Liver (tissue), 9 donors: ENCODE results near the gene GRIN2A. TPM values are rescaled to one million over a fixed set of nuclear protein-coding genes. Genes with fewer than 3 reads are reported as not detected.

Source experiments
- DNase-seq: peaks from one replicate; pipeline ENCODE4 v3.0.0-alpha.2; 2017; ENCODE audit warnings: low spot score
- H3K27ac ChIP-seq, 2 donors: one replicate each; pipeline ENCODE4 v1.7.0; 2013; ENCODE audit warnings: inconsistent platforms in 2 of 2, low read length in 2 of 2, control low read depth in 1 of 2, low read depth in 1 of 2, mild to moderate bottlenecking in 1 of 2
- H3K27me3 ChIP-seq, 4 donors: one replicate each; pipeline versions ENCODE4 v1.6.1 to v1.7.0; 2013; ENCODE audit warnings: low read length in 3 of 4, inconsistent platforms in 1 of 4, mild to moderate bottlenecking in 1 of 4, moderate library complexity in 1 of 4; ENCODE audit not compliant: control insufficient read depth in 4 of 4, insufficient read depth in 4 of 4
- H3K36me3 ChIP-seq, 4 donors: one replicate each; pipeline versions ENCODE4 v1.6.1 to v1.7.0; 2013; ENCODE audit warnings: low read length in 3 of 4, mild to moderate bottlenecking in 3 of 4, low read depth in 1 of 4, moderate library complexity in 1 of 4; ENCODE audit not compliant: control insufficient read depth in 4 of 4, insufficient read depth in 3 of 4
- H3K4me1 ChIP-seq, 4 donors: one replicate each; pipeline versions ENCODE4 v1.6.1 to v1.7.0; 2013; ENCODE audit warnings: low read length in 3 of 4, mild to moderate bottlenecking in 3 of 4, moderate library complexity in 1 of 4; ENCODE audit not compliant: control insufficient read depth in 4 of 4, insufficient read depth in 4 of 4
- H3K4me3 ChIP-seq, 3 donors: one replicate each; pipeline versions ENCODE4 v1.6.1 to v1.7.0; 2013; ENCODE audit warnings: low read length in 3 of 3, control low read depth in 1 of 3, low read depth in 1 of 3, mild to moderate bottlenecking in 1 of 3
- H3K9ac ChIP-seq, 2 donors: one replicate each; pipeline ENCODE4 v1.7.0; 2013; ENCODE audit warnings: low read length in 2 of 2, mild to moderate bottlenecking in 2 of 2, moderate library complexity in 2 of 2, control low read depth in 1 of 2, low read depth in 1 of 2
- H3K9me3 ChIP-seq, 4 donors: one replicate each; pipeline versions ENCODE4 v1.6.1 to v1.7.0; 2013; ENCODE audit warnings: low read length in 3 of 4; ENCODE audit not compliant: control insufficient read depth in 4 of 4
- ATF3 ChIP-seq: IDR thresholded peaks from 2 replicates; pipeline ENCODE4 v1.6.1; 2016; ENCODE audit warnings: antibody characterized with exemption
- CTCF ChIP-seq: fragments of 150-350 bp; IDR thresholded peaks from 2 replicates; pipeline ENCODE4 v1.5.1; 2017; ENCODE audit warnings: improper control_type of control experiment, low read depth, low read length; ENCODE audit not compliant: missing input control
- FOXA1 ChIP-seq: IDR thresholded peaks from 2 replicates; pipeline ENCODE4 v1.6.1; 2016; ENCODE audit warnings: antibody characterized with exemption
- FOXA2 ChIP-seq: IDR thresholded peaks from 2 replicates; pipeline ENCODE4 v1.6.1; 2016; ENCODE audit warnings: antibody characterized with exemption
- GABPA ChIP-seq, 2 donors: IDR thresholded peaks in 1 of 2; conservative IDR thresholded peaks in 1 of 2; 2 replicates each; pipeline ENCODE4 v1.6.1; 2016; ENCODE audit warnings: antibody characterized with exemption in 2 of 2, mild to moderate bottlenecking in 1 of 2, moderate library complexity in 1 of 2
- HNF4A ChIP-seq, 2 donors: conservative IDR thresholded peaks; 2 replicates each; pipeline ENCODE4 v1.6.1; 2016; ENCODE audit warnings: antibody characterized with exemption in 2 of 2, mild to moderate bottlenecking in 2 of 2
- JUND ChIP-seq, 2 donors: IDR thresholded peaks; 2 replicates each; pipeline ENCODE4 v1.6.1; 2016; ENCODE audit warnings: antibody characterized with exemption in 2 of 2
- MAX ChIP-seq: IDR thresholded peaks from 2 replicates; pipeline ENCODE4 v1.6.1; 2016; ENCODE audit warnings: antibody characterized with exemption
- NR2F2 ChIP-seq: IDR thresholded peaks from 2 replicates; pipeline ENCODE4 v1.6.1; 2016; ENCODE audit warnings: antibody characterized with exemption
- RAD21 ChIP-seq, 2 donors: IDR thresholded peaks; 2 replicates each; pipeline ENCODE4 v1.6.1; 2016; ENCODE audit warnings: antibody characterized with exemption in 2 of 2, mild to moderate bottlenecking in 2 of 2
- RXRA ChIP-seq, 2 donors: IDR thresholded peaks; 2 replicates each; pipeline ENCODE4 v1.6.1; 2017 to 2018; ENCODE audit warnings: antibody characterized with exemption in 2 of 2, mild to moderate bottlenecking in 1 of 2
- SP1 ChIP-seq: IDR thresholded peaks from 2 replicates; pipeline ENCODE4 v1.6.1; 2018; ENCODE audit warnings: antibody characterized with exemption, mild to moderate bottlenecking
- WGBS: extraction: QIAGEN DNeasy Blood & Tissue Kit; methylation state at CpG from one replicate; pipeline ENCODE4 v1.1.7; 2013; 5-methylcytosine and 5-hydroxymethylcytosine counted together
- polyA plus RNA-seq, 2 donors: library from polyadenylated mRNA; stranded (reverse) in 1 of 2; unstranded in 1 of 2; fragments of 200-250 nt in 1 of 2; fragments of >200 nt in 1 of 2; fragmentation: Nextera tagmentation in 1 of 2; extraction: Ambion mirVana in 1 of 2; gene quantifications; one replicate each; pipeline versions ENCODE4 v1.2.1 to v1.2.3, GENCODE V29; 2013 to 2015
- total RNA-seq, 2 donors: library from RNA; depleted of rRNA; stranded (reverse); fragments of >200 nt; gene quantifications; one replicate each; pipeline ENCODE4 v1.2.3, GENCODE V29; 2014
- donor health status: healthy.
- donor health status: healthy.
- donor health status: healthy.
- donor health status: healthy.
- donor health status: healthy.

Gene GRIN2A
- total and polyA plus RNA-seq, 4 donors = under 0.01 to 0.08 (median 0.07) TPM; not detected in 1

GRCh38 chr16:9934723-9935508 is 247.3 kb downstream of the GRIN2A start:
- no peak for DNase-seq
- Histone ChIP-seq H3K27me3 (no peaks in the 10 kb centered on the region), H3K27ac (no peak overlapping the region), H3K36me3 (no peaks in the 10 kb centered on the region), H3K4me1 (no peaks in the 10 kb centered on the region), H3K9me3 (no peaks in the 10 kb centered on the region), H3K9ac (no peak overlapping the region), H3K4me3 (no peak overlapping the region)
- TF ChIP-seq FOXA2 (no peak), FOXA1 (no peak), NR2F2 (no peak), RXRA (IDR thresholded peaks at IDR 0.05) (no peak)
- WGBS = 70% methylated on average over 8 of the region's 8 CpGs

GRCh38 chr16:9932919-9933653 is 249.1 kb downstream of the GRIN2A start:
- Histone ChIP-seq H3K4me3 (no peak overlapping the region), H3K9me3 (no peaks in the 10 kb centered on the region), H3K4me1 (no peaks in the 10 kb centered on the region), H3K27ac (no peak overlapping the region), H3K36me3 (no peaks in the 10 kb centered on the region), H3K27me3 (no peaks in the 10 kb centered on the region), H3K9ac (no peak overlapping the region)
- TF ChIP-seq SP1 (no peak), RAD21 (IDR thresholded peaks at IDR 0.05) (no peak), RXRA (IDR thresholded peaks at IDR 0.05) (no peak), ATF3 (no peak)
- no peak for DNase-seq
- 68% methylated on average over 5 of the region's 5 CpGs for WGBS

- no peaks in the 10 kb centered on the region for H3K9me3 ChIP-seq
- no peaks in the 10 kb centered on the region for H3K4me1 ChIP-seq
- no peak for TF ChIP-seq FOXA2
- no peak for TF ChIP-seq GABPA (IDR thresholded peaks at IDR 0.05 in 1 of 2, conservative IDR thresholded peaks at IDR 0.05 in 1 of 2)
- no peak for TF ChIP-seq HNF4A (conservative IDR thresholded peaks at IDR 0.05)
- TF ChIP-seq CTCF = no peak
- TF ChIP-seq MAX = no peak
- TF ChIP-seq JUND (IDR thresholded peaks at IDR 0.05) = no peak
- TF ChIP-seq SP1 = no peak
- no peak for TF ChIP-seq RXRA (IDR thresholded peaks at IDR 0.05)
- TF ChIP-seq RAD21 (IDR thresholded peaks at IDR 0.05) = no peak
- no peak for TF ChIP-seq FOXA1
- H3K9ac ChIP-seq = no peak overlapping the region
- H3K27ac ChIP-seq = no peak overlapping the region
- no peak overlapping the region for H3K4me3 ChIP-seq
- no peaks in the 10 kb centered on the region for H3K36me3 ChIP-seq
- peaks cover 0 to 3% (median 0%) of the 10 kb centered on the region in 4 donors for H3K27me3 ChIP-seq
- WGBS = 70% methylated on average over 1 of the region's 1 CpG
- no peak for DNase-seq
These were observed 250.2 kb downstream of the GRIN2A start for GRCh38 chr16:9932000-9932399.
